IPS-NIHi11 (cell line): ENCODE results near the gene NDUFA8.

ENCODE experiments used
- DNase-seq: peaks from one replicate; pipeline ENCODE4 v3.0.0; 2012; ENCODE audit warnings: mixed read lengths, low spot score

Gene NDUFA8

DNA sequence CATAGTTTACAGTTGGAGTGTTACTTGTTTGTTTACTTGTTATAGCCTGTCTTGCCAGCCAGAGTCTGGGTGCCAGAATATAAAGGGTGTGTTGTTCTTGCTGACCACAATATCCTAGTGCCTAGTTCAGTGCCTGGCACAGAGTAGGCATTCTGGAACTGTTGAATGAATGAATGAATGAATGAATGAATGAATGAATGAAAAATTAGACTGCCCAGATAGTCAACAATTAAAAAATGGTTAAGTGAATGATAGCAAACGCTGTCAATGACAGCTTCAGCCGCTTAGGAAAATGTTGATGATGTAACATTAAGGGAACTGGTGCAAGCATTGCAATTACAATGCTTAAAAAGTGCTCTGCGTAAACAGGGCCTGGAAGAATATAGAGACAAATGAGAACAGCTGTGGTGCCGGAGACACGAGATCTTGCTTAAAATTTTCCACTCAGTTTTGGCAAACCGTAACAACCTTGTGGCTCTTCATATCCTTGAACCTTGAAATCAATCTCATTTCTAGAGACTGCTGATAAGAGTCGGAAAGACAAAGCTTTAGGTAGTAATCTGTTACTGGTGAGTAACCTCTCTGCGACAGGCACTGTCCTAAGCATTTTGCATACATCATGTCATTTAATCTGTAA, 61.8 kb downstream of the NDUFA8 start:
- DNase-seq = no peak

- DNase-seq = no peak
These were observed 62.8 kb downstream of the NDUFA8 start for GRCh38 chr9:122096620-122097415.

DNA sequence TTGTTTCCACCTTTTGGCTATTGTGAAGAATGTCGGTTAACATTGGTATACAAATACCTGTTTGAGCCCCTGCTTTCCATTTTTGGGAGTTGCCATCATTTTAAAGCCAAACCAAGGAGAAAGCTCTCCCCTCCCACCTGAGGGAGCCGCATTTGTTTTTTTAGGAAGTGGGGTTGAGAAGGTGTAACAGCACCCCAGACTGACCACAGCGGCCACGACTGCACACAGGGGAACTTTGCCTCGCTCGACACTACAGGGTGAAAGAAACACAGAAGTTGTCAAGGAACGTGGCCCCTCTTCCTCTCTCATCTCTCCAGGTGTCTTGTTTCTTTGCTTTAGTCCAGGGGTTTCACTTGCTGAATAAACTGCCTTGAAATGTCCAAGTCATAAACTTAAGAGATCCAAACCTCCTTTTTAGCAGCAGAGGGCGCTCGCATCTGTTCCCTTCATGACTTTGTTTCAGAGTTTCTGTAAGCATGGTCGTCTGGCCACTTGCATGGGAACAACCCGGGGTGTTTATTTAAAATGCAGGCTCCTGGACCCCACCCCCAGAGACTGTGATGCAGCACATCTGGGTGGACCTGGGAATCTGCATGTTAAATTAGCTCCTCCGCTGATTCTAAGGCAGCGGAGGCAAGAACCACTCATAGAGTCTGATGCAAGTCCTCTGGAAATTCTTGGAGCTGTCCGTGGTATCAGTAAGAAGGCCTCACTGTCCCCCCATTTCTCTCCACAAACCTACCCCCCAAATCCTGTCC, 64.4 kb downstream of the NDUFA8 start:
- no peak for DNase-seq
